Endothelial cell of umbilical vein (primary cell): ENCODE measurements around the gene STRA6. TPM values are rescaled to one million over a fixed set of nuclear protein-coding genes. Genes with fewer than 3 reads are reported as not detected.

Source experiments
- BruUV-seq: library from RNA; stranded (reverse); fragments of 400-500 nt; replicated peaks from 2 replicates; lab custom pipeline; 2021; lab: Mats Ljungman, UMichigan
- CTCF ChIA-PET: fragments of 300-600, 350-600 bp; sonication (Branson Sonifier 250); formaldehyde crosslinking; loops from one replicate; lab custom pipeline; 2021; ENCODE audit warnings: antibody characterized with exemption, inconsistent platforms; lab: Charles Lee
- POLR2A ChIA-PET: fragments of 300-600, 350-600 bp; sonication (Branson Sonifier 250); formaldehyde crosslinking; loops from one replicate; lab custom pipeline; 2021; ENCODE audit warnings: antibody characterized with exemption, inconsistent platforms; lab: Charles Lee
- DNase-seq: peaks from one replicate; pipeline ENCODE4 v3.0.0-alpha.2; 2011; ENCODE audit warnings: low read depth, low spot score
- FAIRE-seq: peaks from 2 replicates; lab custom pipeline; 2011; peaks lifted over from hg19 to GRCh38; lab: Jason Lieb, UNC
- H2AFZ ChIP-seq: 2 replicates; pipeline ENCODE4 v1.6.0; 2012; ENCODE audit warnings: low read depth, low read length, control low read depth, inconsistent platforms
- H3K27ac ChIP-seq: 2 replicates; pipeline ENCODE4 v1.5.1; 2011; ENCODE audit warnings: low read depth, mild to moderate bottlenecking, control low read depth, low read length, moderate library complexity; ENCODE audit not compliant: insufficient read depth
- H3K27me3 ChIP-seq, 2 experiments: 2 replicates each; pipeline versions ENCODE4 v1.6.0 to v1.6.1; 2011; ENCODE audit warnings: low read length in 2 of 2, mixed read lengths in 1 of 2; ENCODE audit not compliant: control insufficient read depth in 2 of 2, insufficient read depth in 2 of 2
- H3K36me3 ChIP-seq, 2 experiments: 2 replicates in 1 of 2; 3 replicates in 1 of 2; pipeline ENCODE4 v1.5.1; 2011; ENCODE audit warnings: low read length in 2 of 2, mild to moderate bottlenecking in 1 of 2, moderate library complexity in 1 of 2; ENCODE audit not compliant: control insufficient read depth in 2 of 2, insufficient read depth in 2 of 2; ENCODE audit errors: extremely low read depth in 1 of 2
- H3K4me1 ChIP-seq: 3 replicates; pipeline ENCODE4 v1.5.1; 2011; ENCODE audit warnings: mild to moderate bottlenecking, low read length; ENCODE audit not compliant: control insufficient read depth, insufficient read depth; ENCODE audit errors: extremely low read depth
- H3K4me2 ChIP-seq: 2 replicates; pipeline ENCODE4 v1.6.1; 2011; ENCODE audit warnings: low read length, control low read depth, mixed read lengths; ENCODE audit not compliant: insufficient read depth
- H3K4me3 ChIP-seq, 3 experiments: fragments of 200-600 bp in 1 of 3; sonication (generic), shearing (Covaris generic) in 1 of 3; replicated peaks in 1 of 3; 2 replicates each; pipeline ENCODE4 v1.5.1; 2011 to 2016; ENCODE audit warnings: control low read depth in 3 of 3, low read length in 3 of 3, mild to moderate bottlenecking in 2 of 3, inconsistent platforms in 1 of 3, low read depth in 1 of 3, moderate library complexity in 1 of 3; ENCODE audit not compliant: insufficient read depth in 1 of 3
- H3K79me2 ChIP-seq: 2 replicates; pipeline ENCODE4 v1.6.0; 2012; ENCODE audit warnings: low read length, inconsistent platforms; ENCODE audit not compliant: control insufficient read depth, insufficient read depth
- H3K9ac ChIP-seq: replicated peaks from 2 replicates; pipeline ENCODE3; 2011; ENCODE audit warnings: low read length, control low read depth; ENCODE audit not compliant: insufficient read depth; ENCODE audit errors: extremely low read depth
- H3K9me1 ChIP-seq: replicated peaks from 3 replicates; pipeline ENCODE4 v1.6.0; 2011; ENCODE audit warnings: mild to moderate bottlenecking, low read length; ENCODE audit not compliant: control insufficient read depth, insufficient read depth; ENCODE audit errors: extremely low read depth
- H3K9me3 ChIP-seq: replicated peaks from 2 replicates; pipeline ENCODE4 v1.5.1; 2012; ENCODE audit warnings: low read length, inconsistent platforms; ENCODE audit not compliant: control insufficient read depth, insufficient read depth
- H4K20me1 ChIP-seq: replicated peaks from 2 replicates; pipeline ENCODE3; 2011; ENCODE audit warnings: mild to moderate bottlenecking, low read length; ENCODE audit not compliant: control insufficient read depth, insufficient read depth; ENCODE audit errors: extremely low read depth
- CTCF ChIP-seq, 2 donors: IDR thresholded peaks; 1 replicate in 1 of 2; 2 replicates in 1 of 2; pipeline ENCODE4 v1.5.1; 2011; ENCODE audit warnings: low read length in 2 of 2, mild to moderate bottlenecking in 2 of 2, moderate library complexity in 2 of 2, control low read depth in 1 of 2, inconsistent platforms in 1 of 2, low read depth in 1 of 2; ENCODE audit not compliant: insufficient read depth in 1 of 2; ENCODE audit errors: extremely low read depth in 1 of 2
- GATA2 ChIP-seq: IDR thresholded peaks from 2 replicates; pipeline ENCODE4 v1.7.0; 2011; ENCODE audit warnings: low read depth, mild to moderate bottlenecking, moderate library complexity, mixed read lengths, low read length; ENCODE audit not compliant: insufficient read length, insufficient read depth
- JUN ChIP-seq: IDR thresholded peaks from 2 replicates; pipeline ENCODE4 v1.6.1; 2011; ENCODE audit warnings: borderline replicate concordance, low read depth; ENCODE audit not compliant: insufficient read length, insufficient read depth
- POLR2A ChIP-seq: IDR thresholded peaks from 2 replicates; pipeline ENCODE4 v1.6.1; 2012; ENCODE audit warnings: low read depth, mild to moderate bottlenecking, control low read depth, low read length
- dilution Hi-C: fragments of 300-500 bp; cut with MboI; formaldehyde crosslinking; loops from one replicate; pipeline ENCODE4 v1.15.0; 2019; ENCODE audit warnings: low sequenced_read_pairs; ENCODE audit not compliant: extremely low pct_ligation_motif_present
- intact Hi-C: fragments of 100-400 bp; cut with micrococcal nuclease; formaldehyde crosslinking; loops from one replicate; pipeline ENCODE4 v1.10.0; 2022
- polyA plus RNA-seq, 4 experiments: library from polyadenylated mRNA; depleted of rRNA in 3 of 4; stranded (reverse) in 3 of 4; unstranded in 1 of 4; fragments of >200 nt; gene quantifications; 2 replicates each; pipeline versions ENCODE4 v1.2.1 to v1.2.3, GENCODE V29; 2011 to 2012; ENCODE audit warnings: missing spikeins in 1 of 4
- total RNA-seq: library from RNA; stranded (reverse); gene quantifications from 2 replicates; pipeline ENCODE4 v1.2.3, GENCODE V29; 2021

The STRA6 gene
- total and polyA plus RNA-seq, 2 donors (not counting 3 experiments of a cell fraction or from before 2014, with no cell fraction given) = not detected

- Histone ChIP-seq H3K79me2 (no peaks in the 10 kb centered on the region), H3K4me2 (no peak overlapping the region), H3K9ac (no peak overlapping the region), H3K9me1 (no peaks in the 10 kb centered on the region), H4K20me1 (no peaks in the 10 kb centered on the region), H3K4me3 (no peak overlapping the region), H3K36me3 (no peaks in the 10 kb centered on the region), H3K27me3 (no peaks in the 10 kb centered on the region), H2AFZ (no peak overlapping the region), H3K27ac (no peak overlapping the region), H3K9me3 (no peaks in the 10 kb centered on the region), H3K4me1 (no peaks in the 10 kb centered on the region)
- ChIA-PET POLR2A (no interaction called here), CTCF (no interaction called here)
- BruUV-seq = no TSS peak
- dilution Hi-C loops (no loop called here), intact Hi-C loops (no loop called here)
- DNase-seq (no peak), FAIRE-seq (no peak)
- TF ChIP-seq CTCF (IDR thresholded peaks at IDR 0.05; ENCODE audit: extremely low read depth in 1 of 2, insufficient read depth in 1 of 2, low read depth in 1 of 2, low read length in 2 of 2) = no peak
- no peak for TF ChIP-seq POLR2A
- TF ChIP-seq JUN = no peak
- TF ChIP-seq GATA2 = no peak
These were observed 31.6 kb downstream of the STRA6 start for GRCh38 chr15:74170875-74171578.
